ENCODE data around the gene GPR108. TPM values are rescaled to one million over a fixed set of nuclear protein-coding genes. Genes with fewer than 3 reads are reported as not detected.

Gene GPR108
- total and polyA plus RNA-seq, 2 of the 8 experiments (the other 6 are each of a cell fraction or from before 2014, with no cell fraction given): 34.9 to 46.0 TPM

DNA sequence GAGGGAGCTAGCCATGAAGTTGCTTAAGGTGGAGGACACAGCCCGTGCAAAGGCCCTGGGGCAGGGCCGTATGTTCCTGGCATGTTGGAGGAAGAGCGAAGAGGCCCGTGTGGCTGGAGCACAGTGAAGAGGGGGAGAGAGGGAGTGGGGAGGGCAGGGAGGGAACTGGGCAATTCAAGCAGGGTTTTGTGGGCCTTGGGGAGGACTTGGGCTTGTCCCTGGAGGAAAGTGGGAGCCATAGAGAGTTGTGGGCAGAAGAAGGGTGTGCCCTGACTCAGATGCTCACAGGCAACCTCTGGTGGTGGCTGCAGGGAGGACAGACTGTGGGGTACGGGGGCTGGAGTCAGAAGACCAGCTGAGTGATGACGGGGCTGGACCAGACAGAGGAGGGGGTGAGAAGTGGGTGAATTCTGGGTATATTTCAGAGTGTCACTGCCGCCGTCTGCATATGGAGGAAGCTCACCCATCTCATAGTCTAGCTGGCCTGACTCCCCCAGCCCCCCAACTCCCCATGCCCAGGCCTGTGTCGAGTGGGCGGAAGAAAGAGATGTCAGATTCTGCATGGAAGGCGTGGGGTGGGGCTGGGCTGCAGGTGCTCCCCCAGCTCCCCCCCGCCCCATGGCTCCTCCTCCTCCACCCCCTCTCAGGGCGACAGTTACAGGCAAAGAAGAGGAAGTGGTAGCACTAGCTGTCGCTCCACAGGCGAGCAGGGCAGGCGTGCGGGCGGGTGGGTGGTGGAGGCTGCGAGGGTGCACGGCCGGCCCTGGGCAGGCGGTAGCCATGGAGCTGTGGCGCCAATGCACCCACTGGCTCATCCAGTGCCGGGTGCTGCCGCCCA, 34.9 kb upstream of the GPR108 start, which contains the start of gene VAV1 (continued):
- TF ChIP-seq, protein P1, sequence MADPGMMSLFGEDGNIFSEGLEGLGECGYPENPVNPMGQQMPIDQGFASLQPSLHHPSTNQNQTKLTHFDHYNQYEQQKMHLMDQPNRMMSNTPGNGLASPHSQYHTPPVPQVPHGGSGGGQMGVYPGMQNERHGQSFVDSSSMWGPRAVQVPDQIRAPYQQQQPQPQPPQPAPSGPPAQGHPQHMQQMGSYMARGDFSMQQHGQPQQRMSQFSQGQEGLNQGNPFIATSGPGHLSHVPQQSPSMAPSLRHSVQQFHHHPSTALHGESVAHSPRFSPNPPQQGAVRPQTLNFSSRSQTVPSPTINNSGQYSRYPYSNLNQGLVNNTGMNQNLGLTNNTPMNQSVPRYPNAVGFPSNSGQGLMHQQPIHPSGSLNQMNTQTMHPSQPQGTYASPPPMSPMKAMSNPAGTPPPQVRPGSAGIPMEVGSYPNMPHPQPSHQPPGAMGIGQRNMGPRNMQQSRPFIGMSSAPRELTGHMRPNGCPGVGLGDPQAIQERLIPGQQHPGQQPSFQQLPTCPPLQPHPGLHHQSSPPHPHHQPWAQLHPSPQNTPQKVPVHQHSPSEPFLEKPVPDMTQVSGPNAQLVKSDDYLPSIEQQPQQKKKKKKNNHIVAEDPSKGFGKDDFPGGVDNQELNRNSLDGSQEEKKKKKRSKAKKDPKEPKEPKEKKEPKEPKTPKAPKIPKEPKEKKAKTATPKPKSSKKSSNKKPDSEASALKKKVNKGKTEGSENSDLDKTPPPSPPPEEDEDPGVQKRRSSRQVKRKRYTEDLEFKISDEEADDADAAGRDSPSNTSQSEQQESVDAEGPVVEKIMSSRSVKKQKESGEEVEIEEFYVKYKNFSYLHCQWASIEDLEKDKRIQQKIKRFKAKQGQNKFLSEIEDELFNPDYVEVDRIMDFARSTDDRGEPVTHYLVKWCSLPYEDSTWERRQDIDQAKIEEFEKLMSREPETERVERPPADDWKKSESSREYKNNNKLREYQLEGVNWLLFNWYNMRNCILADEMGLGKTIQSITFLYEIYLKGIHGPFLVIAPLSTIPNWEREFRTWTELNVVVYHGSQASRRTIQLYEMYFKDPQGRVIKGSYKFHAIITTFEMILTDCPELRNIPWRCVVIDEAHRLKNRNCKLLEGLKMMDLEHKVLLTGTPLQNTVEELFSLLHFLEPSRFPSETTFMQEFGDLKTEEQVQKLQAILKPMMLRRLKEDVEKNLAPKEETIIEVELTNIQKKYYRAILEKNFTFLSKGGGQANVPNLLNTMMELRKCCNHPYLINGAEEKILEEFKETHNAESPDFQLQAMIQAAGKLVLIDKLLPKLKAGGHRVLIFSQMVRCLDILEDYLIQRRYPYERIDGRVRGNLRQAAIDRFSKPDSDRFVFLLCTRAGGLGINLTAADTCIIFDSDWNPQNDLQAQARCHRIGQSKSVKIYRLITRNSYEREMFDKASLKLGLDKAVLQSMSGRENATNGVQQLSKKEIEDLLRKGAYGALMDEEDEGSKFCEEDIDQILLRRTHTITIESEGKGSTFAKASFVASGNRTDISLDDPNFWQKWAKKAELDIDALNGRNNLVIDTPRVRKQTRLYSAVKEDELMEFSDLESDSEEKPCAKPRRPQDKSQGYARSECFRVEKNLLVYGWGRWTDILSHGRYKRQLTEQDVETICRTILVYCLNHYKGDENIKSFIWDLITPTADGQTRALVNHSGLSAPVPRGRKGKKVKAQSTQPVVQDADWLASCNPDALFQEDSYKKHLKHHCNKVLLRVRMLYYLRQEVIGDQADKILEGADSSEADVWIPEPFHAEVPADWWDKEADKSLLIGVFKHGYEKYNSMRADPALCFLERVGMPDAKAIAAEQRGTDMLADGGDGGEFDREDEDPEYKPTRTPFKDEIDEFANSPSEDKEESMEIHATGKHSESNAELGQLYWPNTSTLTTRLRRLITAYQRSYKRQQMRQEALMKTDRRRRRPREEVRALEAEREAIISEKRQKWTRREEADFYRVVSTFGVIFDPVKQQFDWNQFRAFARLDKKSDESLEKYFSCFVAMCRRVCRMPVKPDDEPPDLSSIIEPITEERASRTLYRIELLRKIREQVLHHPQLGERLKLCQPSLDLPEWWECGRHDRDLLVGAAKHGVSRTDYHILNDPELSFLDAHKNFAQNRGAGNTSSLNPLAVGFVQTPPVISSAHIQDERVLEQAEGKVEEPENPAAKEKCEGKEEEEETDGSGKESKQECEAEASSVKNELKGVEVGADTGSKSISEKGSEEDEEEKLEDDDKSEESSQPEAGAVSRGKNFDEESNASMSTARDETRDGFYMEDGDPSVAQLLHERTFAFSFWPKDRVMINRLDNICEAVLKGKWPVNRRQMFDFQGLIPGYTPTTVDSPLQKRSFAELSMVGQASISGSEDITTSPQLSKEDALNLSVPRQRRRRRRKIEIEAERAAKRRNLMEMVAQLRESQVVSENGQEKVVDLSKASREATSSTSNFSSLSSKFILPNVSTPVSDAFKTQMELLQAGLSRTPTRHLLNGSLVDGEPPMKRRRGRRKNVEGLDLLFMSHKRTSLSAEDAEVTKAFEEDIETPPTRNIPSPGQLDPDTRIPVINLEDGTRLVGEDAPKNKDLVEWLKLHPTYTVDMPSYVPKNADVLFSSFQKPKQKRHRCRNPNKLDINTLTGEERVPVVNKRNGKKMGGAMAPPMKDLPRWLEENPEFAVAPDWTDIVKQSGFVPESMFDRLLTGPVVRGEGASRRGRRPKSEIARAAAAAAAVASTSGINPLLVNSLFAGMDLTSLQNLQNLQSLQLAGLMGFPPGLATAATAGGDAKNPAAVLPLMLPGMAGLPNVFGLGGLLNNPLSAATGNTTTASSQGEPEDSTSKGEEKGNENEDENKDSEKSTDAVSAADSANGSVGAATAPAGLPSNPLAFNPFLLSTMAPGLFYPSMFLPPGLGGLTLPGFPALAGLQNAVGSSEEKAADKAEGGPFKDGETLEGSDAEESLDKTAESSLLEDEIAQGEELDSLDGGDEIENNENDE (IDR thresholded peaks at IDR 0.05; ENCODE audit: insufficient replicate concordance, low read length): no peak
- TF ChIP-seq, protein P2, sequence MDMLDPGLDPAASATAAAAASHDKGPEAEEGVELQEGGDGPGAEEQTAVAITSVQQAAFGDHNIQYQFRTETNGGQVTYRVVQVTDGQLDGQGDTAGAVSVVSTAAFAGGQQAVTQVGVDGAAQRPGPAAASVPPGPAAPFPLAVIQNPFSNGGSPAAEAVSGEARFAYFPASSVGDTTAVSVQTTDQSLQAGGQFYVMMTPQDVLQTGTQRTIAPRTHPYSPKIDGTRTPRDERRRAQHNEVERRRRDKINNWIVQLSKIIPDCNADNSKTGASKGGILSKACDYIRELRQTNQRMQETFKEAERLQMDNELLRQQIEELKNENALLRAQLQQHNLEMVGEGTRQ (IDR thresholded peaks at IDR 0.05; ENCODE audit: low read length): no peak
- TF ChIP-seq RFX5 (IDR thresholded peaks at IDR 0.05; ENCODE audit: borderline replicate concordance, low read depth, low read length) (no peak), EGR1 (IDR thresholded peaks at IDR 0.05; ENCODE audit: borderline replicate concordance, low read depth, low read length) (no peak), KDM5A (IDR thresholded peaks at IDR 0.05; ENCODE audit: low read length) (no peak), RXRA (IDR thresholded peaks at IDR 0.05; ENCODE audit: insufficient read depth, low read depth, low read length) (no peak), GTF2F1 (IDR thresholded peaks at IDR 0.05; ENCODE audit: borderline replicate concordance, low read depth, low read length) (no peak), NANOG (IDR thresholded peaks at IDR 0.05; ENCODE audit: insufficient read depth, low read depth, low read length, poor library complexity, severe bottlenecking) (no peak)
